ENCODE measurements around the gene ACAP3. TPM values are rescaled to one million over a fixed set of nuclear protein-coding genes. Genes with fewer than 3 reads are reported as not detected.

Gene ACAP3
- polyA plus RNA-seq, 1 donor, result 67.7 TPM

- H3K27me3 ChIP-seq (ENCODE audit: control insufficient read depth, insufficient read depth, low read length), result no peaks in the 10 kb centered on the region
- peaks cover 32% of the 10 kb centered on the region for H3K36me3 ChIP-seq (ENCODE audit: control insufficient read depth, insufficient read depth, low read length)
- H3K4me3 ChIP-seq (ENCODE audit: low read length), result no peak overlapping the region
- no CpG with 5 or more reads among the region's 30 CpGs for WGBS (ENCODE audit: insufficient coverage, low lambda C conversion rate)
- H3K27ac ChIP-seq (ENCODE audit: low read length), result no peak overlapping the region
- peaks cover 9% of the 10 kb centered on the region for H3K9me3 ChIP-seq (ENCODE audit: control insufficient read depth, low read depth, low read length)
- H3K4me1 ChIP-seq (ENCODE audit: control insufficient read depth, insufficient read depth, low read length), result peaks cover 7% of the 10 kb centered on the region
- peak in 1 of 2 donors; percentile 32 for DNase-seq
Observed at GRCh38 chr1:1298861-1299685, 8.7 kb downstream of the ACAP3 start.

- no peak overlapping the region for H3K4me3 ChIP-seq (ENCODE audit: low read length)
- H3K9me3 ChIP-seq (ENCODE audit: control insufficient read depth, low read depth, low read length), result peaks cover 9% of the 10 kb centered on the region
- WGBS (ENCODE audit: insufficient coverage, low lambda C conversion rate), result no CpG with 5 or more reads among the region's 31 CpGs
- H3K4me1 ChIP-seq (ENCODE audit: control insufficient read depth, insufficient read depth, low read length), result no peaks in the 10 kb centered on the region
- H3K27ac ChIP-seq (ENCODE audit: low read length), result no peak overlapping the region
- DNase-seq, result no peak
- peaks cover 32% of the 10 kb centered on the region for H3K36me3 ChIP-seq (ENCODE audit: control insufficient read depth, insufficient read depth, low read length)
- H3K27me3 ChIP-seq (ENCODE audit: control insufficient read depth, insufficient read depth, low read length), result no peaks in the 10 kb centered on the region
Observed at GRCh38 chr1:1297802-1298424, 9.8 kb downstream of the ACAP3 start.

GRCh38 chr1:1296070-1297061 lies 11.4 kb downstream of the ACAP3 start:
- WGBS (ENCODE audit: insufficient coverage, low lambda C conversion rate), result no CpG with 5 or more reads among the region's 62 CpGs
- Histone ChIP-seq H3K27me3 (ENCODE audit: control insufficient read depth, insufficient read depth, low read length) (no peaks in the 10 kb centered on the region), H3K36me3 (ENCODE audit: control insufficient read depth, insufficient read depth, low read length) (peaks cover 36% of the 10 kb centered on the region)

GRCh38 chr1:1295154-1295923 lies 12.4 kb downstream of the ACAP3 start:
- H3K4me1 ChIP-seq (ENCODE audit: control insufficient read depth, insufficient read depth, low read length), result peaks cover 11% of the 10 kb centered on the region
- H3K27me3 ChIP-seq (ENCODE audit: control insufficient read depth, insufficient read depth, low read length), result no peaks in the 10 kb centered on the region
- peaks cover 35% of the 10 kb centered on the region for H3K36me3 ChIP-seq (ENCODE audit: control insufficient read depth, insufficient read depth, low read length)
- no CpG with 5 or more reads among the region's 35 CpGs for WGBS (ENCODE audit: insufficient coverage, low lambda C conversion rate)
- H3K4me3 ChIP-seq (ENCODE audit: low read length), result no peak overlapping the region
- peaks cover 9% of the 10 kb centered on the region for H3K9me3 ChIP-seq (ENCODE audit: control insufficient read depth, low read depth, low read length)
- no peak for DNase-seq
- no peak overlapping the region for H3K27ac ChIP-seq (ENCODE audit: low read length)

More at GRCh38 chr1:1296070-1297061, 11.4 kb downstream of the ACAP3 start:
- H3K4me1 ChIP-seq (ENCODE audit: control insufficient read depth, insufficient read depth, low read length), result peaks cover 4% of the 10 kb centered on the region
- H3K9me3 ChIP-seq (ENCODE audit: control insufficient read depth, low read depth, low read length), result peaks cover 9% of the 10 kb centered on the region
- DNase-seq, result no peak
- H3K4me3 ChIP-seq (ENCODE audit: low read length), result no peak overlapping the region
- no peak overlapping the region for H3K27ac ChIP-seq (ENCODE audit: low read length)

- H3K9me3 ChIP-seq (ENCODE audit: control insufficient read depth, low read depth, low read length), result peaks cover 9% of the 10 kb centered on the region
- no peak for DNase-seq
- H3K27me3 ChIP-seq (ENCODE audit: control insufficient read depth, insufficient read depth, low read length), result no peaks in the 10 kb centered on the region
- peaks cover 31% of the 10 kb centered on the region for H3K36me3 ChIP-seq (ENCODE audit: control insufficient read depth, insufficient read depth, low read length)
- peaks cover 13% of the 10 kb centered on the region for H3K4me1 ChIP-seq (ENCODE audit: control insufficient read depth, insufficient read depth, low read length)
- no peak overlapping the region for H3K27ac ChIP-seq (ENCODE audit: low read length)
- H3K4me3 ChIP-seq (ENCODE audit: low read length), result no peak overlapping the region
- no CpG with 5 or more reads among the region's 58 CpGs for whole genome bisulfite sequencing (ENCODE audit: insufficient coverage, low lambda C conversion rate)
Observed at GRCh38 chr1:1294250-1294890, 13.4 kb downstream of the ACAP3 start.

GRCh38 chr1:1293263-1294249 lies 14.2 kb downstream of the ACAP3 start:
- H3K9me3 ChIP-seq (ENCODE audit: control insufficient read depth, low read depth, low read length), result peaks cover 9% of the 10 kb centered on the region
- no peak overlapping the region for H3K27ac ChIP-seq (ENCODE audit: low read length)
- DNase-seq, result no peak

GRCh38 chr1:1292851-1293250 lies 14.9 kb downstream of the ACAP3 start:
- no CpG with 5 or more reads among the region's 18 CpGs for WGBS (ENCODE audit: insufficient coverage, low lambda C conversion rate)
- Histone ChIP-seq H3K27me3 (ENCODE audit: control insufficient read depth, insufficient read depth, low read length) (no peaks in the 10 kb centered on the region), H3K27ac (ENCODE audit: low read length) (no peak overlapping the region), H3K36me3 (ENCODE audit: control insufficient read depth, insufficient read depth, low read length) (peaks cover 28% of the 10 kb centered on the region), H3K4me3 (ENCODE audit: low read length) (no peak overlapping the region), H3K9me3 (ENCODE audit: control insufficient read depth, low read depth, low read length) (peaks cover 9% of the 10 kb centered on the region), H3K4me1 (ENCODE audit: control insufficient read depth, insufficient read depth, low read length) (peaks cover 13% of the 10 kb centered on the region)
- DNase-seq, result no peak

More at GRCh38 chr1:1293263-1294249, 14.2 kb downstream of the ACAP3 start:
- H3K4me3 ChIP-seq (ENCODE audit: low read length), result no peak overlapping the region
- no peaks in the 10 kb centered on the region for H3K27me3 ChIP-seq (ENCODE audit: control insufficient read depth, insufficient read depth, low read length)
- H3K36me3 ChIP-seq (ENCODE audit: control insufficient read depth, insufficient read depth, low read length), result peaks cover 31% of the 10 kb centered on the region
- WGBS (ENCODE audit: insufficient coverage, low lambda C conversion rate), result no CpG with 5 or more reads among the region's 94 CpGs
- H3K4me1 ChIP-seq (ENCODE audit: control insufficient read depth, insufficient read depth, low read length), result peaks cover 13% of the 10 kb centered on the region

- Histone ChIP-seq H3K4me3 (ENCODE audit: low read length) (no peak overlapping the region), H3K27ac (ENCODE audit: low read length) (no peak overlapping the region)
Observed at GRCh38 chr1:1292442-1292779, 15.3 kb downstream of the ACAP3 start.

More at GRCh38 chr1:1292442-1292779, 15.3 kb downstream of the ACAP3 start:
- no peak for DNase-seq
- H3K36me3 ChIP-seq (ENCODE audit: control insufficient read depth, insufficient read depth, low read length), result peaks cover 25% of the 10 kb centered on the region
- peaks cover 13% of the 10 kb centered on the region for H3K4me1 ChIP-seq (ENCODE audit: control insufficient read depth, insufficient read depth, low read length)
- WGBS (ENCODE audit: insufficient coverage, low lambda C conversion rate), result 60% methylated on average over 1 of the region's 9 CpGs
- H3K9me3 ChIP-seq (ENCODE audit: control insufficient read depth, low read depth, low read length), result peaks cover 9% of the 10 kb centered on the region
- H3K27me3 ChIP-seq (ENCODE audit: control insufficient read depth, insufficient read depth, low read length), result peaks cover 4% of the 10 kb centered on the region

Measured in large intestine (tissue), 3 donors.